Measurements from ENCODE around the gene MYBPC2. TPM values are rescaled to one million over a fixed set of nuclear protein-coding genes. Genes with fewer than 3 reads are reported as not detected.

Gene MYBPC2
- total RNA-seq, 1 donor from 2014 or later = not detected

GRCh38 chr19:50394017-50394416, 38.7 kb upstream of the MYBPC2 start:
- Mint-ChIP-seq H3K9me3 (ENCODE audit: unreplicated experiment) (no peaks in the 10 kb centered on the region), H3K27me3 (ENCODE audit: unreplicated experiment) (no peaks in the 10 kb centered on the region), H3K4me3 (ENCODE audit: unreplicated experiment) (no peak overlapping the region), H3K4me1 (ENCODE audit: unreplicated experiment) (no peaks in the 10 kb centered on the region), H3K27ac (ENCODE audit: unreplicated experiment) (no peak overlapping the region), H3K36me3 (ENCODE audit: unreplicated experiment) (no peaks in the 10 kb centered on the region)
- no peak for TF ChIP-seq CTCF (IDR thresholded peaks at IDR 0.05)
- no peak for DNase-seq (ENCODE audit: extremely low spot score, unreplicated experiment)

GRCh38 chr19:50398675-50399367, 33.9 kb upstream of the MYBPC2 start:
- no peaks in the 10 kb centered on the region for H3K9me3 Mint-ChIP-seq (ENCODE audit: unreplicated experiment)
- H3K27me3 Mint-ChIP-seq (ENCODE audit: unreplicated experiment) = no peaks in the 10 kb centered on the region
- H3K27ac Mint-ChIP-seq (ENCODE audit: unreplicated experiment) = no peak overlapping the region

GRCh38 chr19:50399368-50399745, 33.3 kb upstream of the MYBPC2 start:
- no peak overlapping the region for H3K4me3 Mint-ChIP-seq (ENCODE audit: unreplicated experiment)
- no peak overlapping the region for H3K27ac Mint-ChIP-seq (ENCODE audit: unreplicated experiment)
- DNase-seq (ENCODE audit: extremely low spot score, unreplicated experiment) = no peak
- H3K36me3 Mint-ChIP-seq (ENCODE audit: unreplicated experiment) = peaks cover 3% of the 10 kb centered on the region
- H3K27me3 Mint-ChIP-seq (ENCODE audit: unreplicated experiment) = no peaks in the 10 kb centered on the region
- H3K4me1 Mint-ChIP-seq (ENCODE audit: unreplicated experiment) = no peaks in the 10 kb centered on the region
- no peak for TF ChIP-seq CTCF (IDR thresholded peaks at IDR 0.05)
- H3K9me3 Mint-ChIP-seq (ENCODE audit: unreplicated experiment) = no peaks in the 10 kb centered on the region

More at GRCh38 chr19:50398675-50399367, 33.9 kb upstream of the MYBPC2 start:
- Mint-ChIP-seq H3K36me3 (ENCODE audit: unreplicated experiment) (peaks cover 3% of the 10 kb centered on the region), H3K4me1 (ENCODE audit: unreplicated experiment) (no peaks in the 10 kb centered on the region), H3K4me3 (ENCODE audit: unreplicated experiment) (no peak overlapping the region)
- DNase-seq (ENCODE audit: extremely low spot score, unreplicated experiment) = no peak
- no peak for TF ChIP-seq CTCF (IDR thresholded peaks at IDR 0.05)

- H3K4me1 Mint-ChIP-seq (ENCODE audit: unreplicated experiment) = no peaks in the 10 kb centered on the region
- no peaks in the 10 kb centered on the region for H3K27me3 Mint-ChIP-seq (ENCODE audit: unreplicated experiment)
- DNase-seq (ENCODE audit: extremely low spot score, unreplicated experiment) = no peak
- H3K36me3 Mint-ChIP-seq (ENCODE audit: unreplicated experiment) = peaks cover 5% of the 10 kb centered on the region
- H3K9me3 Mint-ChIP-seq (ENCODE audit: unreplicated experiment) = no peaks in the 10 kb centered on the region
- no peak for TF ChIP-seq CTCF (IDR thresholded peaks at IDR 0.05)
- H3K27ac Mint-ChIP-seq (ENCODE audit: unreplicated experiment) = no peak overlapping the region
- no peak overlapping the region for H3K4me3 Mint-ChIP-seq (ENCODE audit: unreplicated experiment)
These were observed 30.9 kb upstream of the MYBPC2 start for GRCh38 chr19:50401605-50402450.
